ENCODE data around the gene TTC12. TPM values are rescaled to one million over a fixed set of nuclear protein-coding genes. Genes with fewer than 3 reads are reported as not detected.

TTC12 gene
- total and polyA plus RNA-seq, 2 of the 13 experiments (the other 11 are each of a cell fraction or from before 2014, with no cell fraction given) = 5.4 to 11.6 TPM

- DNase-seq (ENCODE audit: low spot score) = no peak
- WGBS (ENCODE audit: low lambda C conversion rate) = 0% methylated on average over 1 of the region's 9 CpGs
- CTCF ChIA-PET (ENCODE audit: low intra/inter-chr PET ratio, low total read pairs) = no interaction called here
Measured at GRCh38 chr11:113408887-113409286, 94.5 kb downstream of the TTC12 start.

More at GRCh38 chr11:113408887-113409286, 94.5 kb downstream of the TTC12 start:
- ATAC-seq (no peak), FAIRE-seq (no peak)
- in situ Hi-C loops (cut with HindIII; ENCODE audit: extremely low pct_ligation_motif_present, low pct_unique_long_range_greater_than_20kb) (loop anchor here (10.0 kb wide), 1 partner anchor 64 kb away; no protein-coding TSS in a partner anchor), intact Hi-C loops (cut with micrococcal nuclease; ENCODE audit: unreplicated experiment) (no loop called here)
- Histone ChIP-seq H2AFZ (ENCODE audit: low read length) (no peak overlapping the region), H3K4me2 (ENCODE audit: low read depth, low read length) (no peak overlapping the region), H3K27ac (ENCODE audit: extremely low read length, insufficient read depth, low read length) (no peak overlapping the region), H3K4me3 (replicated peaks in 1 of 3; ENCODE audit: insufficient read depth in 1 of 3, low read depth in 2 of 3, low read length in 3 of 3) (no peak overlapping the region), H3K79me2 (ENCODE audit: insufficient read depth, low read length) (no peaks in the 10 kb centered on the region), H3K36me3 (replicated peaks in 1 of 2; ENCODE audit: control insufficient read depth in 1 of 2, insufficient read depth in 2 of 2, low read length in 2 of 2) (no peaks in the 10 kb centered on the region), H3K9me3 (ENCODE audit: low read length) (no peaks in the 10 kb centered on the region), H3K4me1 (ENCODE audit: insufficient read depth, low read length) (no peaks in the 10 kb centered on the region), H3K27me3 (ENCODE audit: control insufficient read depth in 1 of 2, insufficient read depth in 2 of 2, low read length in 2 of 2) (peaks cover 9 to 40% of the 10 kb centered on the region in 2 experiments; a peak in 3 of 5 replicates), H3K9ac (ENCODE audit: insufficient read depth, low read depth, low read length) (no peak overlapping the region), H4K20me1 (ENCODE audit: insufficient read depth, low read length) (no peaks in the 10 kb centered on the region)
- TF ChIP-seq GTF3A (CRISPR knock-in tag; conservative IDR thresholded peaks at IDR 0.05) (no peak), ZBTB44 (CRISPR knock-in tag; IDR thresholded peaks at IDR 0.05) (no peak), ZFP62 (CRISPR knock-in tag; IDR thresholded peaks at IDR 0.05) (no peak), KLF16 (CRISPR knock-in tag; IDR thresholded peaks at IDR 0.05) (no peak), BCLAF1 (IDR thresholded peaks at IDR 0.05) (no peak), MEIS1 (CRISPR knock-in tag; IDR thresholded peaks at IDR 0.05; ENCODE audit: borderline replicate concordance) (no peak), FOXM1 (CRISPR knock-in tag; IDR thresholded peaks at IDR 0.05) (no peak), SIN3B (IDR thresholded peaks at IDR 0.05; ENCODE audit: low read length) (no peak), SMAD3 (CRISPR knock-in tag; IDR thresholded peaks at IDR 0.05) (no peak), HOMEZ (CRISPR knock-in tag; IDR thresholded peaks at IDR 0.05; ENCODE audit: low read depth) (no peak), ATAD3A (CRISPR knock-in tag; IDR thresholded peaks at IDR 0.05) (no peak), ZBTB14 (CRISPR knock-in tag; IDR thresholded peaks at IDR 0.05) (no peak)
- POLR2A ChIA-PET = no interaction called here
- no TSS peak for BruUV-seq (replicated peaks)

Data from HepG2 (cell line).